Measurements from ENCODE around the gene UQCC5.

The UQCC5 gene

DNA sequence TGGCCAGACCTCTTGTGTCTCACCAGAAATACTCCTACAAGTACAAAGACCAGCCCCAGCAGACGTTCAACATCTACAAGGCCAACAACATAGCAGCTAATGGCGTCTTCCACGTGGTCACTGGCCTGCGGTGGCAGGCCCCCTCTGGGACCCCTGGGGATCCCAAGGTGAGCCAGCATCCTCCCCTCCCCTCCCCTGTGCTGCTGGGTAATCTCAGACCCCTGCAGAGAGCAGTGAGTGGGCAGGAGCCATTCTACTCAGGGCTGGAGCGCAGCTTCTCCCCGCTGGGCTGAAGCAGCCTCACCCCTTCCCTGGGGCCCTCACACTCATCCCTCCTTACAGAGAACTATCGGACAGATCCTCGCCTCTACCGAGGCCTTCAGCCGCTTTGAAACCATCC lies 31.4 kb upstream of the UQCC5 start:
- no peak for DNase-seq (ENCODE audit: low read depth)

DNA sequence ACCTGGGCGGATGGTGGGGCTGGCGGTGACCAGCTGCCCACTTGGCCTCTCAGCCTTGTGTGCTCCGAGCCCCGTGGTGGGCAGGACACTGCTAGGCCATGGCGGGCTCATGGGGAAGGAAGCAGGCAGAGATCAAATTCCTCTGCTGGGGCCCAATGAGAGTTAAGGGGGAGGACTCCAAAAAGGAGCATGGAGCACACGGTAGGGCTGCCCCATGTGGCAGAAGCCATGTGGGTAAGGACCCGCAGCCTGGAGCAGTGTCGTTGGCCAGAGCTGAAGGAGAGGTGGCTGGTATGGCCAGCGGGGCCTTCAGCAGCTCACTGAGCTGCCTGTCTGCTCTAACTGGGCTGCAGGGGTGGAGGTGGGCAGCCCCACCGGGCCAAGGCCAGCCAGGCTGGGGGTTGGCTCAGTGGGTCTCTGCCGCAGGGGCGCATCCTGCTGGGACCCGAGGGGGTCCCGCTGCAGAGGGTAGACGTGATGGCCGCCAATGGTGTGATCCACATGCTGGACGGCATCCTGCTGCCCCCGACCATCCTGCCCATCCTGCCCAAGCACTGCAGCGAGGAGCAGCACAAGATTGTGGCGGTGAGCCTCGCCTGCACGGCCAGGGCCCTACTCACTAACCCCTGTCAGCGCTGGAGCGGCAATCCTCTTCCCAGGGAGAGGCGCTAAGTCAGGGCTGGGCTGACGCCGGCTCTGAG lies 30.0 kb upstream of the UQCC5 start:
- no peak for DNase-seq (ENCODE audit: low read depth)

DNA sequence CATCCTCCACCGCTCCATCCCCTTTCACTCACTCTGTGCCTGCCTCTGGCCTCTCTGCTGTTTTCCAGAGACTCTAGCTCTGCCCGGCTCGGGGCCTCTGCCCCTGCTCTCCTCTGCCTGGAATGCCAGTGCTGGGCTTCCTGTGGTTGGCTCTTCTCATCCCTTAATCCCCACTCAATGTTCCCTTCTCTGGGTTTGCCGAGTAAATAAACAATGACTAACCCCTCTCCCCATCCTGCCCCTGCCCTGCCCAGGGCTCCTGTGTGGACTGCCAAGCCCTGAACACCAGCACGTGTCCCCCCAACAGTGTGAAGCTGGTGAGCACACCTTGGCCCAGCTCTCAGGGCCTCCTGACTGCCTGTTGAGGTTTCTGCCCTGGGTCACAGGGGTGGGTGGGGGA lies 29.0 kb upstream of the UQCC5 start:
- DNase-seq (ENCODE audit: low read depth) = no peak

DNA sequence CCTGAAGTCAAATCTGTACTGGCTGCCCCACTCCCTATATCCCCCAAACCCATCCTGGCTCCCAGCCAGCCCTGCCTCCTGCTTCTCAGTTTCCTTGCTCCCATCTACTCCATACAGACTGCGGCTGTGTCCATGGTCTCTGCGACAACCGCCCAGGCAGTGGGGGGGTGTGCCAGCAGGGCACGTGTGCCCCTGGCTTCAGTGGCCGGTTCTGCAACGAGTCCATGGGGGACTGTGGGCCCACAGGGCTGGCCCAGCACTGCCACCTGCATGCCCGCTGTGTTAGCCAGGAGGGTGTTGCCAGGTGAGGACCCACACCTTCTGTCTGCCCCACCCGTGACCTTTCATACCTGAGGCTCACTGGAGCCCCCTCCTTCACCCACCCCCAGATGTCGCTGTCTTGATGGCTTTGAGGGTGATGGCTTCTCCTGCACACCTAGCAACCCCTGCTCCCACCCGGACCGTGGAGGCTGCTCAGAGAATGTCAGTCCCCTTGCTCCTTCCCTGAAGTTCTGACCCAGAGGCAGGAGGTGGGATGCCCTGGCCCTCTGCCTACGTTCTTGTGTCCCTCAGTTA lies 26.6 kb upstream of the UQCC5 start:
- DNase-seq (ENCODE audit: low read depth) = no peak

DNA sequence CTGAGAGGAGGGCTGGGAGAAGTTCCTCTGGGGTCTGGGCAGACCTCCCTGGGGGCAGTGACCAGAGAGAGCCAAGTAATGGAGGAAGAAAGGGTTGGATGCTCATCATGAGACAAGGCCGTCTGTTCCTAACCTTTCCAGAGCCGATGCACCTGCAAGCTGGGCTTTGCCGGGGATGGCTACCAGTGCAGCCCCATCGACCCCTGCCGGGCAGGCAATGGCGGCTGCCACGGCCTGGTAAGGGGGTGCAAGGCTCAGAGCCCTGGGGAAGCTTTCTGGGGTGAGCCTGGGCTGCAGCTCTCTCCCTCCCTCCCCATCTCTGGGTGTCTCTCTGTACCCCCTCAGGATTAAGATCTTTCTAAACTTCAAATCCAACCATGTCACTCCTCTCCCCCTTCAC lies 24.9 kb upstream of the UQCC5 start:
- DNase-seq (ENCODE audit: low read depth) = no peak

DNA sequence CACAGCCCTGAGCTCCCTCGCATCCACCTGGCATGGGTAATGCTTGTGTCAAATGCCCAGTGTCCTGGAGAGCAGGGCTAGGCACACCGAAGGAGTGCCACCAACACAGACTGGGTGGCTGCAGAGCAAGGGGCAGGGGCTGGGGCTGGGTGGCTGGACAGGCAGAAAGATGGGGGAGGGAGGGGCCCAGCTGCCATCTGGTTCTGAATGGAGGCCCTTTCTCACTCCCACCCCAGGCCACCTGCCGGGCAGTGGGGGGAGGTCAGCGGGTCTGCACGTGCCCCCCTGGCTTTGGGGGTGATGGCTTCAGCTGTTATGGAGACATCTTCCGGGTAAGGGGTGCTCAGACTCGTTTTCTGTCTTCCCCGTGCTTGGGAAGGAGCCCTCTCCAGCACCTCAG lies 24.3 kb upstream of the UQCC5 start:
- DNase-seq (ENCODE audit: low read depth) = no peak

DNA sequence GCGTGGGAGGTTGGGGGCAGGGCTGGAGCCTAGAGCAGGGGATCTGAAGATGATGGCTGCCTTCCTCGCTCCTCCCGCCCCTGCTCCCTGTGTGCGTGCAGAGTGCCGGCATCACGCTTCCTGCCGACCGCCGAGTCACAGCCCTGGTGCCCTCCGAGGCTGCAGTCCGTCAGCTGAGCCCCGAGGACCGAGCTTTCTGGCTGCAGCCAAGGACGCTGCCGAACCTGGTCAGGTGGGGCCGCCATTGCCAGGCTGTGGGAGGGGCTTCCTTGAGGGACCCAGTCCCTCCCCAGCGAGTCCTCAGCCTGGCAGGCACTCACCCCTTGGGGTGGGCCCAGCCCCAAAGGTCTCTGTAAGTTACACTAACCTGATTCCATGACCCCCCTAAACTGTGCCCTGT lies 23.7 kb upstream of the UQCC5 start:
- no peak for DNase-seq (ENCODE audit: low read depth)

DNA sequence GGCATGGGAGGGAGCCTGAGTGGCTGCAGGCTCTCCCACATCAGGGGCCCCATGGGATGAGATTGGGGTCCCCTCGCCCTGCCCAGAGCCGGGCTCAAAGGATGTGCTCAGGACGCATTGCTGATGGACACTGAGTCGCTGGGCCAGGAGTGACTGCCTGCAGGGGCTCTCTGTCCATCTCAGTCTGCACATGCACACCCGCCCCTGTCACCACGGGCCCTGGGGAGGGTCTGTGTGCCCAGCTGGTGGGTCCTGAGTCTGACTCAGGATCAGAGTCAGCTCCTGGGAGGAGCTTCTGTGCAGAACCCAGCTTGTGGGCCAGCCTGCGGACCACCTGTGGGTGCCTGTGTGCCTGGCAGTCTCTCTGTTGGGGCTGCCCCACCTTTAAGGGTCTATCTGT lies 23.1 kb upstream of the UQCC5 start:
- DNase-seq (ENCODE audit: low read depth) = no peak

DNA sequence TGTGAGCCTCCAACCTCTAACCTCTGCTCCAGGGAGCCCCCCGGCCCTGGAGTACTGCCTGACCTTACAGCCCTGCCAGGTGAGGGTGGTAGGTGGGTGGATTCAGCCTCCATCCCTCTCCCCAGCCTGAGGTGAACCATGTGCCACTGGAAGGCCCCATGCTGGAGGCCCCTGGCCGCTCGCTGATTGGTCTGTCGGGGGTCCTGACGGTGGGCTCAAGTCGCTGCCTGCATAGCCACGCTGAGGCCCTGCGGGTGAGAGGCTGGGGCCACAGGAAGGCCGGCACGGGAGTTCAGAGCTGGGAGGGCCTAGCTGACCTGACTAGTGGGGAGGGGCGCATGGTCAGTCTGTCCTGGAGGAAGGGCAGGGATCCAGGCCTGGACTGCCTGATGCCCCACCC lies 21.8 kb upstream of the UQCC5 start:
- no peak for DNase-seq (ENCODE audit: low read depth)

DNA sequence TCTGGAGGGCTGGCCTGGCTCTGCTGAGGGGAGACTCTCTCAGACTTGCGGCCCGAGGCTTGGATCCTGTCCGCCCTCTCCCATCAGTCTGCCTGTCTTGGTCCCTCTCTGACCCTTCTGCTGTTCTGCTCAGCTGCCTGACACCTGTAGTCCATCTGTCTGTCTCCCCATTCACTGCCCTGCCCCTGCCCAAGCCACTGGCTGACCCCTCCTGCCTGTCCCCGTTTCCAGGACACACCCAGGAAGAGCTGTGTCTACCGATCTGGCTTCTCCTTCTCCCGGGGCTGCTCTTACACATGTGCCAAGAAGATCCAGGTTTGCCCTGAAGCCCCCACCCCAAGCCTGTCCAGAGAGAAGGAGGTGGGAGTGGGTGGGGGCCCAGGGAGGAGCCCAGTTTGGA lies 21.2 kb upstream of the UQCC5 start:
- no peak for DNase-seq (ENCODE audit: low read depth)

DNA sequence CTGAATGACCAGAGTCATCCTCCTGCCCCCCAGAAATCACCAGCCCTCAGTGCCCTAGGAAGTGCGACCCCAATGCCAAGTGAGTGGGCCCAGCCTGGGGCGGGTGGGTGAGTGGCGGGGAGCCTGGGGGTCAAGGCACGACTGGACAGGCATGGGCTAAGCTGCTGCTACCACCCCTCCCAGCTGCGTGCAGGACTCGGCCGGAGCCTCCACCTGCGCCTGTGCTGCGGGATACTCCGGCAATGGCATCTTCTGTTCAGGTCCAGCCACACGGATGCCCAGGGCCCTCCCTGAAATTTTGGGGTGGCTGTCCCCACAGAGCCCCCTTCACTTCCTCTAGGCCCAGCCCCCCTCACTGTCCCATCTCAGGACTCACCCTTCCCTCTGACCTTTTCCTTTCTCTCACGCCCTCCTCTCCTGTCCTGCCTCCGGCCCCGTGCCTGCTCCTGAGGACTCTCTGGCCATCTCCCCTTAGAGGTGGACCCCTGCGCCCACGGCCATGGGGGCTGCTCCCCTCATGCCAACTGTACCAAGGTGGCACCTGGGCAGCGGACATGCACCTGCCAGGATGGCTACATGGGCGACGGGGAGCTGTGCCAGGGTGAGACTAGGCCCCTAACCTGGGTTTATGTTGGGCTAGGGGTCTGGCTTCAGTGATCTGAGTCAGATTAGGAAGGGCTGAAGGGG lies 19.8 kb upstream of the UQCC5 start:
- DNase-seq (ENCODE audit: low read depth) = no peak

DNA sequence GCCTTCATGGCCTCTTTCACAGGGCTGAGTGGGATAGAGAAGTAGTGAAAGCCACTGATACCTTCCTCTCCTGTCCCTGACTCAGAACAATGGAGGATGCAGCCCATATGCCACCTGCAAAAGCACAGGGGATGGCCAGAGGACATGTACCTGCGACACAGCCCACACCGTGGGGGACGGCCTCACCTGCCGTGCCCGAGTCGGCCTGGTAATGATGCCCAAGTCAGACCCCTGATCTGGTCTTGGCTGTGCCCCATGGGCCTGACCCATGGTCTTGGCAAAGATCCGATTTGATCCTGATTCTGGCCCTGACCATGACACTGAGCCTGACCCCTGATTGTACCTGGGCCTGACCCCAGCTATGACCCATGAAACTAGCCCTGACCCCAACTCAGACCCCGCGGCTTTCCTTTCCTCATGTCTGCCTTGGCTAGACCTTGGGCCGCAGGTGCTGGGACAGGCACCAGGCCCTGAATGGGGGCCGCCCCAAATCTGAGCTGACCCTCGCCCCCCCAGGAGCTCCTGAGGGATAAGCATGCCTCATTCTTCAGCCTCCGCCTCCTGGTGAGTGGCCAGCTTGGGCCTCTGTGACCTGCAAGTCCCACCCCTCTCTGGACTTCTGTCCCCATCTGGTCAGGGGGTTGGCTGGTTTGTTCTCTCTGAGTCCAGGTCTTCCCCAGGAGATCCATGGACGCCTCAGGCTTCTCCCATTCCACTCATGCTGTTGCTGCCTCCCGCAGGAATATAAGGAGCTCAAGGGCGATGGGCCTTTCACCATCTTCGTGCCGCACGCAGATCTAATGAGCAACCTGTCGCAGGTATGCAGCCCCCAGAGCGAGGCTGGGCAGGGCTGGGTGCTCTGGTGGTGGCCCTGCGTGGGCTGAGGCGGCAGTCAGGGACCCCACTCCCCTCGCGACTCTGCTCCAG lies 18.3 kb upstream of the UQCC5 start:
- DNase-seq (ENCODE audit: low read depth) = no peak

DNA sequence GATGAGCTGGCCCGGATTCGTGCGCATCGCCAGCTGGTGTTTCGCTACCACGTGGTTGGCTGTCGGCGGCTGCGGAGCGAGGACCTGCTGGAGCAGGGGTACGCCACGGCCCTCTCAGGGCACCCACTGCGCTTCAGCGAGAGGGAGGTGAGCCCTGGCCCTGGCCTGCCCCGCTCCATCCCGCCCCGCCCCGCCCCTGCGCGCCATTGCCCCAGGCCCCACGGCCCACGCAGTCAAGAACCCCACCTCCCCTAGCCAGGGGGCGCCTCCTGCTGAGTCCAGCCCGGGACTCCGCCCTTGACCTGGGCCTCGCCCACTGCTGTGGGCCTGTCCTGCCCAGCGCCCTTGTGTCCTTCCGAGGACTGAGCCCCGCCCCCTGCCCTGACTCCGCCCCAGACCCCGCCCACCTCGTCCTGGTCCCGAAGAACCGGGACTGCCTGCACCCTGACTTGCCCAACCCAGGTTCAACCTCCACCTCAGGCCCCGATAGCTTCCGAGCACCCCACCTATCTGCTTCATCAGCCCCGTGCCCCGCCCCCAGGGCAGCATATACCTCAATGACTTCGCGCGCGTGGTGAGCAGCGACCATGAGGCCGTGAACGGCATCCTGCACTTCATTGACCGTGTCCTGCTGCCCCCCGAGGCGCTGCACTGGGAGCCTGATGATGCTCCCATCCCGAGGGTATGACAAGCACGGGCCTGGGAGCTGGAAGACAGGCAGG lies 17.5 kb upstream of the UQCC5 start:
- DNase-seq (ENCODE audit: low read depth) = no peak

DNA sequence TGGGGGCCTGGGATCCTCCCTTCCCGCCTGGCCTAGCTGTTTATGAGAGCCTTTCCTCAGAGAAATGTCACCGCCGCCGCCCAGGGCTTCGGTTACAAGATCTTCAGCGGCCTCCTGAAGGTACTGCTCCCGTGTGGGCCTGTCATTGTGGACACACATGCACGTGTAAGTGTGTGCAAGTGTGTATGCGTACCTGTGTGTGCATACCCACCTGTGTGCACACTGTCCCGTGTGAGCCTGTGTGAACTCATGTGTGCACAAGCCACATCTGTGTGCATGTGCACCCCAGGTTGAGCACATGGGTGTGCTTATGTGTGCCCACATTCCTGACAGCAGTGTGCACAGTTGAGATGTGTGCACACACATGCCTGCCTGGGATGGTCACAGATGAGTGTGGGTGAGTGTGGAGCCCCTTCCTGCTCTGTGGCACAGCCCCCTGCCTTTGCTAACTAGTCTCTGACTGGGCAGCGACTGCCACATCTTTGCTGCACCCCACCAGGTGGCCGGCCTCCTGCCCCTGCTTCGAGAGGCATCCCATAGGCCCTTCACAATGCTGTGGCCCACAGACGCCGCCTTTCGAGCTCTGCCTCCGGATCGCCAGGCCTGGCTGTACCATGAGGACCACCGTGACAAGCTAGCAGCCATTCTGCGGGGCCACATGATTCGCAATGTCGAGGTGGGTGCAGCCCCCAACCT lies 16.8 kb upstream of the UQCC5 start:
- no peak for DNase-seq (ENCODE audit: low read depth)

DNA sequence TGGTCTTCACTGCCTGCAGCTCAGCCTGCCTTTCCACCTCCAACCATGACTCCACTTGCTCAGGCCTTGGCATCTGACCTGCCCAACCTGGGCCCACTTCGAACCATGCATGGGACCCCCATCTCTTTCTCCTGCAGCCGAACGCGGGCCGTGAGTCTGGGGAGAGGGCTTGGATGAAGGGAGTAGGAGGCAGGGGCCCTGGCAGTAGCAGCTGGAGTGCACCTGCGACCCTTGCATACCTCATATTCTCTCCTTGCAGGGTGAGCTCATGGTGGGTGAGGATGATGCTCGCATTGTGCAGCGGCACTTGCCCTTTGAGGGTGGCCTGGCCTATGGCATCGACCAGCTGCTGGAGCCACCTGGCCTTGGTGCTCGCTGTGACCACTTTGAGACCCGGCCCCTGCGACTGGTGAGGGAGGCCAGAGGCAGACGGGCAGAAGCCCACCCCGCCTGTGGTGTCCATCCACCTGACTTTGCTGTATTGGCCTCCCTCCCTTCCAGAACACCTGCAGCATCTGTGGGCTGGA lies 16.2 kb upstream of the UQCC5 start:
- DNase-seq (ENCODE audit: low read depth) = no peak

DNA sequence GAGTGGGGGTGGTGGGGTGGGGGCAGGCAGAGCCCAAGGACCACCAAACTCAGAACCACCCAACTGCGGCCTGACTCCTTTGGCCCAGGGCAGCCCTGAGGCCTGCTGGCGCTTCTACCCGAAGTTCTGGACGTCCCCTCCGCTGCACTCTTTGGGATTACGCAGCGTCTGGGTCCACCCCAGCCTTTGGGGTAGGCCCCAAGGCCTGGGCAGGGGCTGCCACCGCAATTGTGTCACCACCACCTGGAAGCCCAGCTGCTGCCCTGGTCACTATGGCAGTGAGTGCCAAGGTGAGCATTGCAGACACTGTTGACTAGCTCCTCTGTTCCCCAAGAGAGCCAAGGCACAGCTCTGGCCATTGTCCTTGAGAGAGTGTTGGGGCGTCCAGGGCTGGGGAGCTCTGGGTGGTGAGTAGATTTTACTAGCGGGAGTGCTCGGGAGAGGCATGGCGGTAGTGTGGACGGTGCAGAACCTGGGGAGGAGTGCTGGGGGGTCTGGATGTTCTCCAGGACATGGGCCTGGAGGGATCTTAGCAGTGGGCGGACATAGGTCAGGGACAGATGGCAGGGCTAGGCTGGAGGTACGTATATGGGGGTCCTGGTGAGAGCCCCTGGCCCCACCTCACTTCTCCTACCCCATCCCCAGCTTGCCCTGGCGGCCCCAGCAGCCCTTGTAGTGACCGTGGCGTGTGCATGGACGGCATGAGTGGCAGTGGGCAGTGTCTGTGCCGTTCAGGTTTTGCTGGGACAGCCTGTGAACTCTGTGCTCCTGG lies 15.5 kb upstream of the UQCC5 start:
- no peak for DNase-seq (ENCODE audit: low read depth)

DNA sequence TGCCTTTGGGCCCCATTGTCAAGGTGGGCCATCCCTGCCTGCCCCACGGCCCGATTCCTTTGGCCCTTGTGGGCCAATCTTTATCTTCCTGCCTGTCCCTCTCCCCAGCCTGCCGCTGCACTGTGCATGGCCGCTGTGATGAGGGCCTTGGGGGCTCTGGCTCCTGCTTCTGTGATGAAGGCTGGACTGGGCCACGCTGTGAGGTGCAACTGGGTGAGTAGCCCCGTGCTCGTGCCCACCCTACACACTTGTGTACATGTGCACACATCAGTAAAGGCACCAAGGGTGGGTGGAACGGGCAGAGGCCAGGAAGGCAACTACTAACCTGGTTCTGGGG lies 14.9 kb upstream of the UQCC5 start:
- DNase-seq (ENCODE audit: low read depth) = no peak

DNA sequence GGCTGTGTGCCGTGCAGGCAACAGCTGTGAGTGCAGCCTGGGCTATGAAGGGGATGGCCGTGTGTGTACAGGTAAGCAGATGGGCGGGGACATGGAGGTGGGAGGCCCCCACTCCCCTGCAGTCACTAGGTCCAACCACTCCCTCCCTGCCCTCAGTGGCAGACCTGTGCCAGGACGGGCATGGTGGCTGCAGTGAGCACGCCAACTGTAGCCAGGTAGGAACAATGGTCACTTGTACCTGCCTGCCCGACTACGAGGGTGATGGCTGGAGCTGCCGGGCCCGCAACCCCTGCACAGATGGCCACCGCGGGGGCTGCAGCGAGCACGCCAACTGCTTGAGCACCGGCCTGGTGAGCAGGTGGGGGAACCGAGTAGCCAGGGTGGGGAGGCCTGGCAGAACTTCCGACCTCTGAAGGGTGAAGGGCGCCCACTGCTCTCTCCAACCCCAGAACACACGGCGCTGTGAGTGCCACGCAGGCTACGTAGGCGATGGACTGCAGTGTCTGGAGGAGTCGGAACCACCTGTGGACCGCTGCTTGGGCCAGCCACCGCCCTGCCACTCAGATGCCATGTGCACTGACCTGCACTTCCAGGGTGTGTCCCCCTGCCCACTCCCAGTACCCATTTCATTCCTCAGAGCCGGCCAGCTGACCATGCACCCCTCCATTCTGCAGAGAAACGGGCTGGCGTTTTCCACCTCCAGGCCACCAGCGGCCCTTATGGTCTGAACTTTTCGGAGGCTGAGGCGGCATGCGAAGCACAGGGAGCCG lies 14.3 kb upstream of the UQCC5 start:
- DNase-seq (ENCODE audit: low read depth) = no peak

DNA sequence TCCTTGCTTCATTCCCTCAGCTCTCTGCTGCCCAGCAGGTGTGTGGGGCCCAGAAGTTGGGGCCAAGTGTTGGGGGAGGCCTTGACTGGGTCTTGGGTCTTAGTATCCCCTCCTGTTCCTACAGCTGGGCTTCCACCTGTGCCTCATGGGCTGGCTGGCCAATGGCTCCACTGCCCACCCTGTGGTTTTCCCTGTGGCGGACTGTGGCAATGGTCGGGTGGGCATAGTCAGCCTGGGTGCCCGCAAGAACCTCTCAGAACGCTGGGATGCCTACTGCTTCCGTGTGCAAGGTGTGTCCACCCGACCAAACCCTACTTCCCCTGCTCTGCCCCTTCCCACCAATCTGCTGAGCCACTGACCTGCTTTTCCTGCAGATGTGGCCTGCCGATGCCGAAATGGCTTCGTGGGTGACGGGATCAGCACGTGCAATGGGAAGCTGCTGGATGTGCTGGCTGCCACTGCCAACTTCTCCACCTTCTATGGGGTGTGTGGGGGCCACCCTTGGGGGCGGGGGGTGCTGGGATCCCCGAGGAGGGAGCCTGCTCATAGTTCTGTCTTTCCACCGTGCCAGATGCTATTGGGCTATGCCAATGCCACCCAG lies 13.7 kb upstream of the UQCC5 start:
- no peak for DNase-seq (ENCODE audit: low read depth)

Data from CMK (cell line).